ENCODE results near the gene PSMB11. TPM values are rescaled to one million over a fixed set of nuclear protein-coding genes. Genes with fewer than 3 reads are reported as not detected.
A peak's percentile ranks its signal among the peaks of the same experiment; 100 is the strongest.

Gene PSMB11
- total RNA-seq, 2 donors from 2014 or later: not detected

DNA sequence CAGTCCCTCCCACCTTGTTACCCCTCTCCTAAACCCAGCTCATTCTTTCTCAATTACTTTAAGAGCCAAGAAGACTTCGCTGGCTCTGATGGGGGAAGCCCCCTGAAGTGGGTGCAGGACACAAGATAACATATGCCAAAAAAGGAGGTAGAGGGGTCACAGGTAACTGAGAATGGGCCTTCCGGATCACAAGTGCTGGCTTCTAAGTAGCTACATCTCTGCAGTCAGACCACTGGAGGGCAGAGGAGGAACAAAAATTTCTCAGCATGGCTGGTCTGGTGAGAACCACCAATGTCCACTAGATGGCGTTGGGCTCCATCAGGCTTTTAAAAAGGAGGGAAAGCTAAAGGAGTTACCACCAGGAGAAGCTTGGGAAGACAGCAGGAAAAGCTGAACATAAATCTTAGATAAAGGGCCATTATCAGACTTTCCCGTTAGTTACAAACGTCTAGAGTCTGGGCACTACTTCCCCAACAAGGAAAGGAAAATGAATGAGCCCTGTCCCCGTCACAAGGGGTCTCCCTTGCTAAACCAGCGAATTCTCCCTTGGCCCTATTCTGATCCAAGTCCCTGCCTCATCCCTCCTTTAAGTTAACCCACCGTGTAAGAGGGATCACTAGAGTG, 26.9 kb downstream of the PSMB11 start:
- DNase-seq (ENCODE audit: low spot score): no peak
- ATAC-seq (ENCODE audit: insufficient number of reproducible peaks, low FRiP score, low read depth): peak; percentile 92
- H3K9me3 ChIP-seq: no peaks in the 10 kb centered on the region
- H3K4me3 ChIP-seq: no peak overlapping the region
- no peak overlapping the region for H3K27ac ChIP-seq
- peaks cover 16 to 30% of the 10 kb centered on the region in 2 donors for H3K4me1 ChIP-seq (ENCODE audit: control insufficient read depth in 1 of 2, low read depth in 2 of 2)
- H3K36me3 ChIP-seq: peaks cover 51% of the 10 kb centered on the region
- no peaks in the 10 kb centered on the region for H3K27me3 ChIP-seq (replicated peaks; ENCODE audit: insufficient read depth)
- TF ChIP-seq CTCF (IDR thresholded peaks at IDR 0.05): peak; percentile 94

DNA sequence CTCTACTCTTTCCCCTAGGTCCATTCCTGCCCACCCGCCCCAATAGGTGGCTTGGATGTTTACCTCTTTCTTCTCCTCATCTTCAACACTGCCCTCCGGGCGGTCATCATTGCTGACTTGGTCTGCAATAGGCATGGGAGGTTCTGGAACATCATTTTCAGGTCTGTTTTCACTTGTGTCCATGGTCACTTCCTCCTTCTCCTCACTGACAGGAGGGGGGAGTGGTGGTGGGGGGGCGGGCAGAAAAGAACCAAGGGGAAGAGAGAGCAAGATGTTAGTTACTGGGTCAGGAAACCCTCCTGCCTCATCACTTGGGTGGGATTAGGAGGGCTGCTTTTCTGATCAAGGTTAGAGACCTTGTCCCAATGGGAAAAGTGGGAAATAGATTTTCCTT, 27.4 kb downstream of the PSMB11 start:
- Histone ChIP-seq H3K4me1 (ENCODE audit: control insufficient read depth in 1 of 2, low read depth in 2 of 2) (peaks cover 16 to 30% of the 10 kb centered on the region in 2 donors), H3K36me3 (peaks cover 51% of the 10 kb centered on the region), H3K27ac (no peak overlapping the region), H3K9me3 (no peaks in the 10 kb centered on the region), H3K27me3 (replicated peaks; ENCODE audit: insufficient read depth) (no peaks in the 10 kb centered on the region), H3K4me3 (no peak overlapping the region)
- no peak for ATAC-seq (ENCODE audit: insufficient number of reproducible peaks, low FRiP score, low read depth)
- TF ChIP-seq CTCF (IDR thresholded peaks at IDR 0.05): no peak
- DNase-seq (ENCODE audit: low spot score): no peak

- peaks cover 45% of the 10 kb centered on the region for H3K36me3 ChIP-seq
- TF ChIP-seq CTCF (IDR thresholded peaks at IDR 0.05): no peak
- no peak for DNase-seq (ENCODE audit: low spot score)
- no peaks in the 10 kb centered on the region for H3K27me3 ChIP-seq (replicated peaks; ENCODE audit: insufficient read depth)
- no peak for ATAC-seq (ENCODE audit: insufficient number of reproducible peaks, low FRiP score, low read depth)
- H3K4me1 ChIP-seq (ENCODE audit: control insufficient read depth in 1 of 2, low read depth in 2 of 2): peaks cover 16 to 30% of the 10 kb centered on the region in 2 donors
- no peaks in the 10 kb centered on the region for H3K9me3 ChIP-seq
- H3K27ac ChIP-seq: peak overlapping the region; percentile 4 to 78
- peak overlapping the region; percentile 90 for H3K4me3 ChIP-seq
Observed at GRCh38 chr14:23070262-23071129, 28.5 kb downstream of the PSMB11 start.

DNA sequence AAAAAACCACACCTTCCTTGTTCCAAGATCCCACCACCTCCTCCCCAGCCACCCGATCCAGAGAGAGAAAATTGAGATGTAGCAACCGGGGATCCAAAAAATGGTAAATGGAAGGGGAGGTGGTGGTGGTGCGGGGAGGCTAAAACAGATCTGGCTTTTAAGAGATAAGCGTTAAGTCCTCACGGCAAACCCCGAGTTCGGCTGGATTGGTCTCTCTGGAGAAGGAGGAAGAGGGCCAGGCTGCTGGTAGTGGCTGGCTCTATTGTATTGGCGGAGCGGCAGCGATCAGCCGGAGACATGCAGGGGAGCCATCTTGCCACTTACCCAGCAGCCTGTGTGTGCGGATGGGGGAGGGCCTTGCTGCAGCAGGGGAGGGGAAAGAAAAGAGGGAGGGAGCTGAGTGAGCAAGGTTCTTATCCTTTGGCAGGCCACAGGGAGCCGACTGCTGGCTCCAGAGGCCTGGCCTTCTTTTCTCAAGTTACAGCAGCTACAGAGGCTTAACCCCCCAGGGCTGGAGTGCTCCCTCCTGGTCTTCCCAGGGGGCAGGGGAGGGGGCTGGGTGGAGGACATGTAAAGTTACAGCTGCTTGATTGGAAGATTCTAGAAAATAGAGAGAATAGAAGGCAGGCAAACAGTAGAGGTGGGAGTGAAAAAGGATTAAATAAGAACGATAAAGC, 29.4 kb downstream of the PSMB11 start:
- no peak for TF ChIP-seq CTCF (IDR thresholded peaks at IDR 0.05)
- no peaks in the 10 kb centered on the region for H3K27me3 ChIP-seq (replicated peaks; ENCODE audit: insufficient read depth)
- peaks cover 47% of the 10 kb centered on the region for H3K36me3 ChIP-seq
- peaks cover 16 to 30% of the 10 kb centered on the region in 2 donors for H3K4me1 ChIP-seq (ENCODE audit: control insufficient read depth in 1 of 2, low read depth in 2 of 2)
- ATAC-seq (ENCODE audit: insufficient number of reproducible peaks, low FRiP score, low read depth) (peak; percentile 36), DNase-seq (ENCODE audit: low spot score) (peak; percentile 56)
- no peaks in the 10 kb centered on the region for H3K9me3 ChIP-seq
- H3K4me3 ChIP-seq: peak overlapping the region; percentile 90
- H3K27ac ChIP-seq: peak overlapping the region; percentile 4 to 78
